ENCODE measurements around the gene C1QTNF2.

C1QTNF2 gene

DNA sequence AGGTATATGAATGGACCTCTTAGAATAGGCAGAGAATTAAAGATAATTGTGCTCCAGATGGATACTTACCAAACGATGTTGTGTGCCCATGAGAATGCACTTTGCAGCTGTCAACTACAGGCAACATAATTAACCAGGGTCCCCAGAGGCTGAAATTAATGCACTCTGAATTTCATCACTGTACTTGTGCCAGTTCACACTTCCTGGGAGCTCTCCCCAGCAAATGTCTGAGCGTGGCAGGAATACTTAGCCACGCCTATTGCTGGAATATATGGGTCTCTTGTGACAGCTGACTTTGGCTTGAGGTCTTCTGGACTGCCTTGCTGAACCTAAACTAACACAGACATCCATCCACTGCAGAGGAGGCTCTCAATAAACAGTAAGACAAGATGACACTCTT is 11.9 kb upstream of the C1QTNF2 start:
- DNase-seq = no peak
- Mint-ChIP-seq H3K9me3 (peaks cover 2% of the 10 kb centered on the region), H3K27me3 (peaks cover 8% of the 10 kb centered on the region), H3K27ac (no peak overlapping the region), H3K36me3 (ENCODE audit: low read depth) (no peaks in the 10 kb centered on the region), H3K4me1 (ENCODE audit: low read depth) (no peaks in the 10 kb centered on the region), H3K4me3 (no peak overlapping the region)

DNA sequence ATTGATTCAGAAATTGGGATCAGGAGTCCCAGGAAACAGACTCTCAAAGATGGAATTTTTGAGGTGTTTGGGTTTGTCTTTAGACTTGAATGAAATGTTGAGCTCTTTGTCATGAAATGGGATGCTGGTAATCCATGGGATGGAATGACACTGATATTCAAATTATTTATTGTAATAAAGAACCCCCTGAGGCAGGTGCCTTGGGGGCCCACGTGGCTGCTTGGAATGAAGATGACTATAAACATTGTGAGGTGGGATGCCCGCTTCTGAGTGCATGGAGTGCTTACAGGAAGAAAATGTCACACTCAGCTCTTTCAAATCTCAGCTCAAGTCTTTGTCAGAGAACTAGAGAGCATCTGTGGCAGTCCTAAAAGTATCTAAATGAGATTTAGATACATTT is 9.6 kb upstream of the C1QTNF2 start:
- Mint-ChIP-seq H3K36me3 (ENCODE audit: low read depth) (no peaks in the 10 kb centered on the region), H3K27me3 (peaks cover 19% of the 10 kb centered on the region), H3K4me3 (no peak overlapping the region), H3K27ac (no peak overlapping the region), H3K9me3 (no peaks in the 10 kb centered on the region), H3K4me1 (ENCODE audit: low read depth) (no peaks in the 10 kb centered on the region)
- no peak for DNase-seq

DNA sequence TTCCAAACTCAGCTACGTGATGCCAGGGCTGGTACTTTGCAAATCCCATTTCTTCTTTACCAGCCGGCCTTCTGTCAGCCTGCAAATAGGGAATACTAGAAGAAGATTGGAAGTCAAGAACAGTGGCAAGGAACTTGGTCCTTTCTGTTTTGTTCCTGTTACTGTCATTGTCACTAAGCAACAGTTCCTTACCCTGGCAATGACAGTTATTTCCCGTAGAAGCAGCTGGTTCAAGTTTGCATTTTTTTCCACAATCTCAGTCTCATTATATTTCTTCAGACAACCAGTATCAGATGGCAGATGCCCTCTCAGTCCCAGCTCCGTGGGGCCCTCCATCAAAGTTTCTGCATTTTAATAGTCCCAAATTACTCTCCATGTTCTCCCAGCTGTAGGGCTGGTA is 9.1 kb upstream of the C1QTNF2 start:
- Mint-ChIP-seq H3K9me3 (no peaks in the 10 kb centered on the region), H3K27ac (no peak overlapping the region), H3K4me3 (no peak overlapping the region), H3K4me1 (ENCODE audit: low read depth) (no peaks in the 10 kb centered on the region), H3K36me3 (ENCODE audit: low read depth) (no peaks in the 10 kb centered on the region), H3K27me3 (peaks cover 24% of the 10 kb centered on the region)
- DNase-seq = no peak

DNA sequence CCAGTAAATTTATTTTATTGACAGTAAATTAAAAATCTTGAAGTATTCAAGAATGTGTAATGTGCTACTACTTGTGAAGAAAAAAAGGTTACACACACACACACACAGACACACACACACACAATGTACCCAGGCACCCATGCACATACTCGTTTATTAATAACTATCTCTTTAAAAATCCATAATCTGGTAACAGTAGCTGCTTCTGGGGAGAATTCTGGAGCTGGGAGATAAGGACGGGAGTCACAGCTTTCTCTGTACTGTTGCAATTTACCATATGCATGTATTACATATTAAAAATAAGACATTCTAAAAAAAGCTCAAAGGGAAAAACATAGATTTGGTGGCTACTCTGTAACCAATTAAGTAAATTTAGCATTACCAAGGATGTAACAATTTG is 7.9 kb upstream of the C1QTNF2 start:
- H3K36me3 Mint-ChIP-seq (ENCODE audit: low read depth) = no peaks in the 10 kb centered on the region
- no peaks in the 10 kb centered on the region for H3K4me1 Mint-ChIP-seq (ENCODE audit: low read depth)
- H3K27me3 Mint-ChIP-seq = peaks cover 33% of the 10 kb centered on the region
- no peak overlapping the region for H3K4me3 Mint-ChIP-seq
- no peak overlapping the region for H3K27ac Mint-ChIP-seq
- no peak for DNase-seq
- no peaks in the 10 kb centered on the region for H3K9me3 Mint-ChIP-seq

DNA sequence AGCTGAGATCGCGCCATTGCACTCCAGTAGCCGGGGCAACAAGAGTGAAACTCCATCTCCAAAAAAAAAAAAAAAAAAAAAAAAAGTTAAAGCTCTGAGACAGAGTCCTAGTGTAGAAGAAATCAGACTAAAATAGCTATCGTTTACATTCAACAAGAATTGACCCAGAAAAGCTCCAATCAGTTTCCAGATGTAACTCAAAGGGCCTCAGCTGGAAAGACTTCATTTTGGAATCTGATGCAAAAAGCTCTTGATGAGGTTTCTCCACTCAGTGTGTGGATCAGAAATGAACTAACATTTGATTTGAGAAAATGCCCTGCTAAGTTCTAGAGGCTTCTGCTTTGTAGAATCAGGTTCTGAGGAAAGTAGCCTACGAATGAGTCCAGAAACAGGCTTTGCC is 7.2 kb upstream of the C1QTNF2 start:
- Mint-ChIP-seq H3K9me3 (no peaks in the 10 kb centered on the region), H3K4me1 (ENCODE audit: low read depth) (no peaks in the 10 kb centered on the region), H3K36me3 (ENCODE audit: low read depth) (no peaks in the 10 kb centered on the region), H3K27ac (no peak overlapping the region), H3K4me3 (no peak overlapping the region), H3K27me3 (peaks cover 40% of the 10 kb centered on the region)
- DNase-seq = no peak

DNA sequence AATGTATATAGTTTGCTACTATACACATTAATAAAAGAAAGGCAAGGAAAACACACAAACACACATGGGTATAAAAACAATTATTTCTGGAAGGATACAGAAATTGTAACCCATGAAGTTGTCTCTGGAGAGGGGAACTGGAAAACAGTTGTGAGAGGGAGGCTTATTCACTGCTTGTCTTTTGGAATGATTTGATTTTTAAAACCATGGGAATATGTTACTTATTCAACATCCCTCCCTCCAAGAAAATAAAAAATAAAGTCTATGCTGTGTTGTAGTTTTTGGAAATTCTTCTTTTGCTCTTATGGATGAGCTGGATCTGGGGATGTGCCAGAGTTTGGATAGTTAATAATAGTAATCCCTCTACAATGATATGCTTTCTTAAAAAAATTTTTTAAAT is 6.0 kb upstream of the C1QTNF2 start:
- H3K27ac Mint-ChIP-seq = no peak overlapping the region
- no peak overlapping the region for H3K4me3 Mint-ChIP-seq
- DNase-seq = no peak
- H3K27me3 Mint-ChIP-seq = peaks cover 52% of the 10 kb centered on the region
- H3K4me1 Mint-ChIP-seq (ENCODE audit: low read depth) = no peaks in the 10 kb centered on the region
- H3K36me3 Mint-ChIP-seq (ENCODE audit: low read depth) = no peaks in the 10 kb centered on the region
- no peaks in the 10 kb centered on the region for H3K9me3 Mint-ChIP-seq

DNA sequence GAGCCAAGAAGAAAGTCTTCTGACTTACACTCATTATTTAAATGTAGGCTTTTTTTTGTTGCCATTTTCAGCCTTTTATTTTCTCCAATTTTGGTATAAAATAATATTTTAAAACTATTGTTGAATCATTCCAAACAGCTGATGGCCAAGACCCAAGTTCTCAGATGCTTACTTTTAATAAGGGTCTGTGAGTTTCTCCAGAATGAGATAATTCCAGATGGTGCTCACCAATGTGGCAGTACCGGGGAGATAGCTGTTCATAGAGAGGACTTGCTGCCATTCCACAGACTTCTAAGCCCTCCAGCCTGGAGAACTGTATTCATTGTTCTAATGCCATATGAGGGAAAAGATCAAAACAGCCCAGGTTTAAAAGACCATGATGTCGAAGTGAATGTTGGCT is 5.3 kb upstream of the C1QTNF2 start:
- H3K4me3 Mint-ChIP-seq = no peak overlapping the region
- no peaks in the 10 kb centered on the region for H3K9me3 Mint-ChIP-seq
- peaks cover 3% of the 10 kb centered on the region for H3K4me1 Mint-ChIP-seq (ENCODE audit: low read depth)
- H3K36me3 Mint-ChIP-seq (ENCODE audit: low read depth) = no peaks in the 10 kb centered on the region
- H3K27ac Mint-ChIP-seq = no peak overlapping the region
- DNase-seq = no peak
- peaks cover 59% of the 10 kb centered on the region for H3K27me3 Mint-ChIP-seq

DNA sequence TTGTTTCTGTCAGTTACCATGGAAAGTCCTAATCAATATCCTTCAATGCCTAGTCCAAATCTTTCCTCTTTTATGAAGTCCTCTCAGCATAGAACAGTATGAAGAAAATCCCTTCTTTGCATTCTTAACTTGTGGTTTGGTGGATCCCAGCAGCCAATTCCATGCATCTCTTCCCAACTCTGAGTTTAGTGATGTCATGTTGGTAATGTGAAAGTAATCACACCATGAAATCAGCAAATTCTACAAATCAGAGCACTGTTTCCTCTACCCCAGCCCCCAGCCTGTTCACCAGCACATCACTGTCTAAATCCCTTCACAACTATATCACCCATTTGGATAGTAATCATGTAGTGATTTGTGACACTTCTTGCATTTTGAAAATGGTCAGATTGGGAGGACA is 4.7 kb upstream of the C1QTNF2 start:
- Mint-ChIP-seq H3K4me1 (ENCODE audit: low read depth) (peaks cover 5% of the 10 kb centered on the region), H3K27me3 (peaks cover 62% of the 10 kb centered on the region), H3K27ac (no peak overlapping the region), H3K9me3 (no peaks in the 10 kb centered on the region), H3K36me3 (ENCODE audit: low read depth) (no peaks in the 10 kb centered on the region), H3K4me3 (no peak overlapping the region)
- DNase-seq = no peak

DNA sequence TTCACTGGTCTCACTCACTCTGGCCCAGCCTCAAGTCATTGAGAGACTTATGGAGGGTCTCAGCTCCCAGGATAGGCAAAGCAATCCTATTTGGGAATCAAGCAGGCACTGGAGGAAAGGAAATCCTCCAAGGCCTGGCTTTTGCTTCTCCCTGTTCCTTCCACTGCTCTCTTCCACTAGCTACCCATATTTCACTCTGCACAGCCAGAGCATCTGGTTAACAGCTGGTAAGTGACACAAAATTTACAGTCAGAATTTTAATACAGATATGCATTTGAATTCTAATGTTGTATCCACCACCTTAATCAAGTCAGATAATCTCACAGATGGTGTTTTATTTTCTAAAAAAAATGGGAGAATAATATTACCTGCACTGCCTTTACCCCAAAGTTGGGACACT is 868 bp upstream of the C1QTNF2 start:
- no peak for DNase-seq
- Mint-ChIP-seq H3K4me1 (ENCODE audit: low read depth) (peaks cover 14% of the 10 kb centered on the region), H3K27me3 (peaks cover 81% of the 10 kb centered on the region), H3K4me3 (no peak overlapping the region), H3K27ac (no peak overlapping the region), H3K36me3 (ENCODE audit: low read depth) (no peaks in the 10 kb centered on the region), H3K9me3 (no peaks in the 10 kb centered on the region)

DNA sequence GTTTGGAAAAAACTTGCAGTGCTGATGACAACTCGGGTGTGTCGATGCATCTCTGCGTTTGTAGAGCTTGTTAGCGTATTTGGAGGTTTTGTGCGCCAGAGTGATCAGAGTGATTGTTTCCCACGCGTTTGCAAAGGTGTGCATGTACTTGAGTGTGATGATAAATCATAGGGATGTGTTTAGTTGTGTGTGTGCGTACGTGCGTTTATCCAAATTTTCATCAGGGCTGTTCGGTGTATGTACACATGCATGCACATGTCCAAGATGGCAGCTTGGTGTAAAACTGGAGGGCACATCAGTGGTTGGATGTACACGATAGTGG is 248 bp upstream of the C1QTNF2 start:
- H3K4me1 Mint-ChIP-seq (ENCODE audit: low read depth) = peaks cover 14% of the 10 kb centered on the region
- H3K27me3 Mint-ChIP-seq = peaks cover 84% of the 10 kb centered on the region
- no peak for DNase-seq
- no peaks in the 10 kb centered on the region for H3K36me3 Mint-ChIP-seq (ENCODE audit: low read depth)
- H3K9me3 Mint-ChIP-seq = no peaks in the 10 kb centered on the region
- H3K27ac Mint-ChIP-seq = no peak overlapping the region
- H3K4me3 Mint-ChIP-seq = peak overlapping the region; percentile 55

DNA sequence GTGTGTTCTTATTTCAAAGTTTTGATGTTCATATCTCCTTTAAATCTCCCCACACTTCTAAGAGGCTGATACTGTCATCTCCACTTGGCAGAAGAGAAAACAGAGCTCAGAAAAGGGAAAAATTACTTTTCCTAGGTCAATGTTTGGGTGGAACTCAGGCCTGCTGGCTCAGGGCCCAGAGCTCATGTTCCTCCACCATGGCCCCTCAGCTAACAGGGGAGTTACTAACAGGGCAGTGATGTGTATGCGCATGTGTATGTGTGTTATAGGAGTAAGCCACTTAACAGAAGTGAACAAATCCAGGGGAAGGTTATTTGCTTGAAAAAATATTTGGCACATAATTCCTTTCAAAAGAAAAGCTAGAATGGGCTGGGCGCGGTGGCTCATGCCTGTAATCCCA is 2.5 kb downstream of the C1QTNF2 start:
- Mint-ChIP-seq H3K27ac (no peak overlapping the region), H3K36me3 (ENCODE audit: low read depth) (no peaks in the 10 kb centered on the region), H3K4me1 (ENCODE audit: low read depth) (peaks cover 14% of the 10 kb centered on the region), H3K9me3 (no peaks in the 10 kb centered on the region), H3K4me3 (no peak overlapping the region), H3K27me3 (peaks cover 73% of the 10 kb centered on the region)
- no peak for DNase-seq

DNA sequence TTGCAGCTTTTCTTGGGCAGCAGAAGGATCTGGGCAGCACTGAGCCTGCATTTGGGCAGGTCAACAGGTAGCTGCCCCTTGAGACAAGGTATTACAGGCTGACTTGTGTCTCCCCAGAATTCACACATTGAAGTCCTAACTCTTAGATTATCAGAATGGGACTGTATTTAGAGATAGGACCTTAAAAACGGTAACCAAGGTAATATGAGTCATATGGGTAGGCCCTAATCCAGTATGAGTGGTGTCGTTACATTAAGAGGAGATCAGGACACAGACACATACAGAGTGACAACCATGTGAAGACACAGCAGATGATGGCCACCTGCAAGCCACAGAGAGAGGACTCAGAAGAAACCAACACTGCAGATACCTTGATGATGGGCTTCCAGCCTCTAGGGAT is 3.2 kb downstream of the C1QTNF2 start:
- Mint-ChIP-seq H3K4me3 (no peak overlapping the region), H3K4me1 (ENCODE audit: low read depth) (peaks cover 14% of the 10 kb centered on the region), H3K36me3 (ENCODE audit: low read depth) (no peaks in the 10 kb centered on the region), H3K9me3 (no peaks in the 10 kb centered on the region), H3K27ac (no peak overlapping the region), H3K27me3 (peaks cover 68% of the 10 kb centered on the region)
- DNase-seq = no peak

DNA sequence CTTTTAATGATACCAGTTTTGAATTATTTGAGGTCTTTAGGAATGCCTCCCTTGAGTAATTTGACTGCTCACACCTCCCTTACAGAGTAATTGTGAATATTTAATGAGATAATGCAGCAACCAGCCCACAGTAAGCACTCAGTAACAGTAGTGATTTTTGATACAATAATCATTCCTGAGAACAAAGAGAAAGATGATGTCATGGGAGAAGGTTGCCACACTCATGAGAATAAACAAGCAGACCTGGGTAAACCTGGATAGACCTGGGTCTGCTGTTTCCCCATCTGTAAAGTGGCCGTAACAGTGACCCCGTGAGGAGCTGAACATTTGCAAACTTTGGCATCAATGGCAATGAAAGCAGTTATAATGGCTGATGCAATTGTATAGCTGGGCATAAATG is 4.2 kb downstream of the C1QTNF2 start:
- Mint-ChIP-seq H3K4me1 (ENCODE audit: low read depth) (peaks cover 14% of the 10 kb centered on the region), H3K27ac (no peak overlapping the region), H3K9me3 (no peaks in the 10 kb centered on the region), H3K27me3 (peaks cover 57% of the 10 kb centered on the region), H3K36me3 (ENCODE audit: low read depth) (no peaks in the 10 kb centered on the region), H3K4me3 (no peak overlapping the region)
- no peak for DNase-seq

DNA sequence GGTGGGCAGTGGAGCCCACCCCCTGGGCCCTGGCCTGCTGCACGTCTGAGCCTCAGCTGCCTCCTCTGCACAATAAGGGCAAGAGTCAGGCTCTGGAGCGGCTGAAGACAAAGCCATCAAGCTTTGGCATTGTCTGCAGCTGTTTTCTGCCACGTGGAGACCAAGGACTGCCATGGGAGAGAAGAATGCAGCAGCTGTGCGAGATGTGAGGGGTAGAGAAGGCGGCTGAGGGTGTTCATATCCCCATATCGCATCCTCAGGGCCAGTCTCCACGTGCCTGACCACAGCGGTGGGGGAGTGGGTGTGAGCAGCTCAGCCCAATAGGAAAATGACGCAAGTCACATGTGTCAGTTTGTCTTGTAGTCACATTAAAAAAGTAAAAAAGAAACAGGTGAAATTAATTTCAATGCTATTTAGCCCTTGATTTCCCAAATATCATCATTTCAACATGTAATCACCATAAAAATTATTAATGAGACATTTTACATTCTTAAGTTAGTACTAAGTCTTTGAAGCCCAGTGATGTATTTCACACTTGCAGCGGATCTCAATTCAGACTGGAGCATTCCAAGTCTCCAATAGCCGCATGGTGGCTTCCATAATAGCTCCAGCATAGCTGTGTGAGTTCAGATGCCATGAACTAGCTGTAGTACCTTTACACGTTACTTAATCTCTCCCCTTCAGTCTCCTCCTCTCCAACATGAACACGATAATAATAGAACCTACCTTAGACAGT is 6.6 kb downstream of the C1QTNF2 start:
- DNase-seq = no peak
- no peak overlapping the region for H3K27ac Mint-ChIP-seq

DNA sequence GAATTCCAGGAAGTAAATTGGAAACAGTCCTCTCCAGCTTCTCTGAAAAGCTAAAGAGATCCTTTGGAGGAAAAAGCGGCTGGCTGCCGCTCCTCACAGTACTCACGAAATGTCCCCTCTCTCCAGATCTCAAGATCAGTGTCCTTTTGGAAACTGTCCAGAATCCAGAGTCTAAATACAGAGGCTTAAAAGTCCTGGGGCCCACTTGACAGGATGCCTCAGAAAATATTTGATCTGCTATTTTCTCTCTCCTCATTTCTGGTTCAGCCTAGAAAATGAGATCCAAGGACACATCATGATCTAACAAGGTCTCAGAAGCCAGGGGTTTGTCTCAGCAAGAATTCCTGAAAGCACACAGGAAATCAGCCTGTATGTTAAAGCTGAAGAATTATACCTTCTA is 7.2 kb downstream of the C1QTNF2 start:
- Mint-ChIP-seq H3K27me3 (peaks cover 30% of the 10 kb centered on the region), H3K4me3 (no peak overlapping the region), H3K4me1 (ENCODE audit: low read depth) (no peaks in the 10 kb centered on the region), H3K9me3 (no peaks in the 10 kb centered on the region), H3K27ac (no peak overlapping the region), H3K36me3 (ENCODE audit: low read depth) (no peaks in the 10 kb centered on the region)
- no peak for DNase-seq

More for the DNA sequence above, 6.6 kb downstream of the C1QTNF2 start:
- no peaks in the 10 kb centered on the region for H3K9me3 Mint-ChIP-seq
- peaks cover 35% of the 10 kb centered on the region for H3K27me3 Mint-ChIP-seq
- no peaks in the 10 kb centered on the region for H3K4me1 Mint-ChIP-seq (ENCODE audit: low read depth)
- no peak overlapping the region for H3K4me3 Mint-ChIP-seq
- H3K36me3 Mint-ChIP-seq (ENCODE audit: low read depth) = no peaks in the 10 kb centered on the region

DNA sequence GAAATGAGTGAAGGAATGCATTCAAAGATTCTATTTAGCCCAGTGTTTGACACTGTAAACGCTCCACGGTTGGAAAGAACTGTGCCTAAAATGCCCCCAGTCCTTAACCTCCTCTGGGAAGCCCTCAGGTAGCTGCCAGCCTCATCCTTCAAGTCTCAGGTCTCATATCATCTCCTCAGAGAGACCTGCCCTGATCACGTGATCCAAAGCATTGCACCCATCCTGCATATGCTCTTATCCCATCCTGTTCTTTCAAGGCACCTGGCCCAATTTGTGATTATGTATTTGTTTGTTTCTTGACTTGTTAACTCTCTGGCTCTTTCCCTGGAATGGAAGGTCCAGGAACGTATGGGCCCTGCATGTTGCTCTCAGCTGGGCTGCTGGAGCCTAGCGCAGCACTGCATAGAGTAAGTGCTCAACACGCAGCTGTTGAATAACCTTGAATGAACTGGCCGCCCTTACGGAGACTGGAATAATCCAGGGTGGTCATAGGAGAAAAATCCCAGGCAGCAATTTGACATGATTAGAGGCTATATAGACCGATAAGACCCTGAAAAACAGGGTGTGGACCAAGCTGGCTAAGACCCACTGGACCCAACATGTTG is 8.7 kb downstream of the C1QTNF2 start:
- H3K36me3 Mint-ChIP-seq (ENCODE audit: low read depth) = no peaks in the 10 kb centered on the region
- DNase-seq = no peak
- no peak overlapping the region for H3K27ac Mint-ChIP-seq

More for the DNA sequence above, 8.7 kb downstream of the C1QTNF2 start:
- no peaks in the 10 kb centered on the region for H3K9me3 Mint-ChIP-seq
- peaks cover 18% of the 10 kb centered on the region for H3K27me3 Mint-ChIP-seq
- H3K4me1 Mint-ChIP-seq (ENCODE audit: low read depth) = no peaks in the 10 kb centered on the region
- H3K4me3 Mint-ChIP-seq = no peak overlapping the region

Measured in activated T-cell treated with anti-CD3 and anti-CD28 coated beads, Interleukin-2, amount 50 U/mL, for 24 hours (primary cell).